H9 (cell line): ENCODE results near the gene ISG15. TPM values are rescaled to one million over a fixed set of nuclear protein-coding genes. Genes with fewer than 3 reads are reported as not detected.
"Not testable (repeated sequence)": the region's sequence is repeated elsewhere in the genome, so short reads cannot be mapped to it uniquely, and the experiment has no call there.

ENCODE experiments used
- DNase-seq: peaks from one replicate; pipeline ENCODE4 v3.0.0-alpha.2; 2017
- H2AFZ ChIP-seq: one replicate; pipeline ENCODE4 v1.6.1; 2013; ENCODE audit warnings: mild to moderate bottlenecking, low read length, control low read depth, moderate library complexity
- H2AK5ac ChIP-seq: 2 replicates; pipeline ENCODE4 v1.6.1; 2013; ENCODE audit warnings: low read length, control low read depth, mixed read lengths; ENCODE audit not compliant: insufficient read length
- H2BK120ac ChIP-seq: one replicate; pipeline ENCODE4 v1.6.1; 2013; ENCODE audit warnings: low read depth, mild to moderate bottlenecking, low read length, control low read depth, inconsistent platforms; ENCODE audit not compliant: poor library complexity, severe bottlenecking
- H2BK12ac ChIP-seq: 2 replicates; pipeline ENCODE4 v1.6.1; 2013; ENCODE audit warnings: low read length, control low read depth, mixed read lengths, low read depth; ENCODE audit not compliant: insufficient read length
- H2BK15ac ChIP-seq: 2 replicates; pipeline ENCODE4 v1.6.1; 2013; ENCODE audit warnings: low read depth, low read length, control low read depth
- H2BK20ac ChIP-seq: one replicate; pipeline ENCODE4 v1.6.1; 2013; ENCODE audit warnings: low read depth, mild to moderate bottlenecking, low read length, control low read depth, inconsistent platforms; ENCODE audit not compliant: poor library complexity, severe bottlenecking
- H2BK5ac ChIP-seq: 2 replicates; pipeline ENCODE4 v1.6.1; 2013; ENCODE audit warnings: low read length, control low read depth, mixed read lengths; ENCODE audit not compliant: insufficient read length
- H3K14ac ChIP-seq: 2 replicates; pipeline ENCODE4 v1.6.1; 2013; ENCODE audit warnings: low read length, control low read depth; ENCODE audit not compliant: insufficient read depth
- H3K18ac ChIP-seq: 2 replicates; pipeline ENCODE4 v1.6.1; 2013; ENCODE audit warnings: low read depth, mild to moderate bottlenecking, mixed read lengths, low read length, control low read depth; ENCODE audit not compliant: insufficient read length
- H3K23ac ChIP-seq: 2 replicates; pipeline ENCODE4 v1.6.1; 2013; ENCODE audit warnings: low read length, control low read depth, mixed read lengths, low read depth; ENCODE audit not compliant: insufficient read length
- H3K23me2 ChIP-seq: 2 replicates; pipeline ENCODE4 v1.6.1; 2013; ENCODE audit warnings: low read depth, mild to moderate bottlenecking, mixed read lengths, low read length, control low read depth; ENCODE audit not compliant: insufficient read length, poor library complexity, severe bottlenecking
- H3K27ac ChIP-seq: 2 replicates; pipeline ENCODE4 v1.5.1; 2013; ENCODE audit warnings: low read length, control low read depth, mixed read lengths, low read depth; ENCODE audit not compliant: insufficient read length
- H3K27me3 ChIP-seq: 2 replicates; pipeline ENCODE4 v1.6.1; 2013; ENCODE audit warnings: low read length, control low read depth, inconsistent platforms; ENCODE audit not compliant: insufficient read depth
- H3K4ac ChIP-seq: 2 replicates; pipeline ENCODE4 v1.6.1; 2013; ENCODE audit warnings: low read depth, mild to moderate bottlenecking, control low read depth, inconsistent platforms, low read length, moderate library complexity
- H3K4me1 ChIP-seq: 2 replicates; pipeline ENCODE4 v1.6.1; 2013; ENCODE audit warnings: low read length, control low read depth, inconsistent platforms; ENCODE audit not compliant: insufficient read depth
- H3K4me2 ChIP-seq: 2 replicates; pipeline ENCODE4 v1.6.1; 2013; ENCODE audit warnings: low read length, control low read depth, mixed read lengths; ENCODE audit not compliant: insufficient read length, insufficient read depth
- H3K56ac ChIP-seq: 2 replicates; pipeline ENCODE4 v1.6.1; 2013; ENCODE audit warnings: low read depth, mild to moderate bottlenecking, mixed read lengths, low read length, control low read depth; ENCODE audit not compliant: insufficient read length
- H3K79me1 ChIP-seq: 2 replicates; pipeline ENCODE4 v1.6.1; 2013; ENCODE audit warnings: low read depth, mild to moderate bottlenecking, moderate library complexity, low read length, control low read depth, inconsistent platforms; ENCODE audit not compliant: insufficient read depth, poor library complexity, severe bottlenecking
- H3K79me2 ChIP-seq: 2 replicates; pipeline ENCODE4 v1.6.1; 2013; ENCODE audit warnings: low read length, control low read depth, inconsistent platforms; ENCODE audit not compliant: insufficient read depth
- H3K9ac ChIP-seq: 2 replicates; pipeline ENCODE4 v1.6.1; 2013; ENCODE audit warnings: low read length, control low read depth, mixed read lengths; ENCODE audit not compliant: insufficient read length; ENCODE audit errors: extremely low read depth
- H3K9me3 ChIP-seq: one replicate; pipeline ENCODE4 v1.6.1; 2013; ENCODE audit warnings: low read depth, low read length, inconsistent platforms; ENCODE audit not compliant: control insufficient read depth
- H3T11ph ChIP-seq: one replicate; pipeline ENCODE4 v1.6.1; 2013; ENCODE audit warnings: mild to moderate bottlenecking, low read length, control low read depth, inconsistent platforms
- H4K20me1 ChIP-seq: one replicate; pipeline ENCODE4 v1.6.1; 2013; ENCODE audit not compliant: control insufficient read depth, insufficient read length, insufficient read depth
- H4K5ac ChIP-seq: 2 replicates; pipeline ENCODE4 v1.6.1; 2013; ENCODE audit warnings: low read depth, mild to moderate bottlenecking, mixed read lengths, low read length, control low read depth; ENCODE audit not compliant: insufficient read length
- H4K8ac ChIP-seq: replicated peaks from 2 replicates; pipeline ENCODE4 v1.6.1; 2013; ENCODE audit warnings: low read length, control low read depth, mixed read lengths, low read depth; ENCODE audit not compliant: insufficient read length
- H4K91ac ChIP-seq: 2 replicates; pipeline ENCODE4 v1.6.1; 2013; ENCODE audit warnings: low read depth, mild to moderate bottlenecking, moderate library complexity, mixed read lengths, low read length, control low read depth; ENCODE audit not compliant: insufficient read length
- H3K27ac Mint-ChIP-seq, 3 experiments: 2 replicates in 2 of 3; 3 replicates in 1 of 3; pipeline ENCODE4 v1.8.0; 2020 to 2021; ENCODE audit warnings: mixed read lengths in 3 of 3, mild to moderate bottlenecking in 1 of 3, moderate library complexity in 1 of 3
- H3K27me3 Mint-ChIP-seq: 2 replicates; pipeline ENCODE4 v1.8.0; 2021; ENCODE audit warnings: low read depth, mild to moderate bottlenecking, moderate library complexity, mixed read lengths
- H3K36me3 Mint-ChIP-seq, 3 experiments: 2 replicates in 2 of 3; 3 replicates in 1 of 3; pipeline ENCODE4 v1.8.0; 2020 to 2021; ENCODE audit warnings: low read depth in 3 of 3, mixed read lengths in 3 of 3; ENCODE audit not compliant: insufficient read depth in 1 of 3
- H3K4me1 Mint-ChIP-seq, 2 experiments: 2 replicates each; pipeline ENCODE4 v1.8.0; 2020; ENCODE audit warnings: mixed read lengths in 2 of 2
- H3K4me3 Mint-ChIP-seq, 2 experiments: 2 replicates in 1 of 2; 3 replicates in 1 of 2; pipeline ENCODE4 v1.8.0; 2020 to 2021; ENCODE audit warnings: mild to moderate bottlenecking in 2 of 2, mixed read lengths in 2 of 2, moderate library complexity in 1 of 2
- H3K9me3 Mint-ChIP-seq, 2 experiments: 2 replicates in 1 of 2; 3 replicates in 1 of 2; pipeline ENCODE4 v1.8.0; 2020; ENCODE audit warnings: mild to moderate bottlenecking in 2 of 2, mixed read lengths in 2 of 2, moderate library complexity in 1 of 2
- WGBS: extraction: QIAGEN DNeasy Blood & Tissue Kit; methylation state at CpG from one replicate; pipeline ENCODE4 v1.1.7; 2013; ENCODE audit warnings: missing lambda C conversion rate, low lambda C conversion rate, mixed read lengths; ENCODE audit not compliant: insufficient read length; ENCODE audit errors: extremely low coverage; 5-methylcytosine and 5-hydroxymethylcytosine counted together
- total RNA-seq: library from RNA; stranded (reverse); gene quantifications from 2 replicates; pipeline ENCODE4 v1.2.1, GENCODE V29; 2021

ISG15 gene
- total RNA-seq, 1 experiment from 2014 or later = 39.7 TPM

DNA sequence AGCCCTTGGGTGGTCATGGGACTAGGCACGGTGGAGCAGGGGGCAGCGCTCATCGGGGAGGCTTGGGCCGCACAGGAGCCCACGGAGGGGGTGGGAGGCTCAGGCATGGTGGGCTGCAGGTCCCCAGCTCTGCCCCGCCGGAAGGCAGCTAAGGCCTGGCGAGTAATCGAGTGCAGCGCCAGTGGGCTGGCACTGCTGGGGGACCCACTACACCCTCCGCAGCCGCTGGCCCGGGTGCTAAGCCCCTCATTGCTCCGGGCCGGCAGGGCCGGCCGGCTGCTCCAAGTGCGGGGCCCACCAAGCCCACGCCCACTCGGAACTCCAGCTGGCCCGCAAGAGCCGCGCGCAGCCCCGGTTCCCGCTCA, 5.0 kb downstream of the ISG15 start:
- H2BK20ac ChIP-seq, H3K4me3 Mint-ChIP-seq, H2AK5ac ChIP-seq, H2BK12ac ChIP-seq, H3K27ac ChIP-seq, H4K5ac ChIP-seq, H3K27ac Mint-ChIP-seq, H2BK120ac ChIP-seq, H4K91ac ChIP-seq, H4K8ac ChIP-seq, H2AFZ ChIP-seq, H3K9ac ChIP-seq, H3K18ac ChIP-seq, H3K4ac ChIP-seq, H3K14ac ChIP-seq, H3K56ac ChIP-seq, H3K9me3 Mint-ChIP-seq, H3K27me3 ChIP-seq, H3K79me1 ChIP-seq, H3T11ph ChIP-seq, H3K4me2 ChIP-seq, H3K4me1 ChIP-seq, H2BK15ac ChIP-seq, H3K79me2 ChIP-seq, H3K27me3 Mint-ChIP-seq, H3K23ac ChIP-seq, H3K9me3 ChIP-seq, H4K20me1 ChIP-seq, H2BK5ac ChIP-seq: not testable (repeated sequence)
- Mint-ChIP-seq H3K4me1 (peaks cover 26 to 44% of the 10 kb centered on the region in 2 experiments), H3K36me3 (peaks cover 3 to 15% (median 8%) of the 10 kb centered on the region in 3 experiments)
- DNase-seq = peak; percentile 26
- H3K23me2 ChIP-seq = peaks cover 14% of the 10 kb centered on the region
- WGBS = no CpG with 5 or more reads among the region's 26 CpGs
